NOMO-1 treated with DMSO at 0.1 percent for 48 hours (cell line): ENCODE results near the gene DCC.

ENCODE experiments used
- DNase-seq: peaks from one replicate; lab custom pipeline; 2025; ENCODE audit not compliant: unreplicated experiment; lab: John Stamatoyannopoulos, UW

DCC gene

DNA sequence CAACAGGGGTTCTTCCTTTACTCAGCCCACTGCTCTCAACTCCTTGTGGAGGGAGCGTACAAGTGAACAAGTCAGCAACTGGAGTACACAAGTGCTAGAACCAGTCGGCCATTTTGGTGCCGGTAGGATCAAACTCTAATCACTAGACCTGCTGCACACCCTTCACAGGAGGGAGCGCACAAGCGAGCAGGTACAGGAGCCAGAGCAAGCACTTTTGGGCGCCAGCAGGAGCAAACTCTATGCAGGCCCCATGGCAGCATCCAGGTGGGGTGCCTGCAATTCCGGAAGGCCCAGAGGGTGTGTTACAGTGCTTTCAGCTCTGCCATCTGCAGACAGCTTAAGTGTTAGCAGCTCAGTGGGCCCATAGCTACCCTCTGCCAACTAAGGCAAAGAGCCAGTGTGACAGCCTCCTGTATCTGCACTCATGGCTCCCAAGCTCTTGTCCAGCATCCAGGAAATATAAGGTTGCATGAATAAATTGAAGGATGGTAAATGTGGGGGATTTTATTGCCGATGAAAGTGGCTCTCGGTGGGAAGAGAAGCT, 426.1 kb downstream of the DCC start:
- DNase-seq: no peak

- DNase-seq: no peak
Measured at GRCh38 chr18:52781113-52781512, 441.1 kb downstream of the DCC start.

- no peak for DNase-seq
Measured at GRCh38 chr18:52791321-52791720, 451.3 kb downstream of the DCC start.

DNA sequence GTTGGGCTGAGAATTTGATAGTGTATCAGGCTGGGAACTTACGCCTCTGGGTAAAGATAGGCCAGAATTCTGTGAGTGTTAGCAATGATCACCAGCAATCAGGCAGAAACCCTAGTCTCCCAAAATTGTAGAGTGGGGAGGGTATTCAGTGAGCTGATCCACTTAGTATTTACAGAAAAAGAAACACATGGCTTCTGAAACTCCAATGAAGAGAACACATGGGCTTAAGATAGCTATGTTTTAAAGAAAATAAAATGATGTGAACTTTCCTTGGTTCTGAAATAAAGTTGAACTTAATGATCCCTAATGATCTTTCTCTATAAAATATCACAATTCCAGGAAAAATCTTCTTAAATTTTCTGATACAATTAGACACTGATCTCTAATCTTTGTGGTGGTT, 472.8 kb downstream of the DCC start:
- DNase-seq: no peak

DNA sequence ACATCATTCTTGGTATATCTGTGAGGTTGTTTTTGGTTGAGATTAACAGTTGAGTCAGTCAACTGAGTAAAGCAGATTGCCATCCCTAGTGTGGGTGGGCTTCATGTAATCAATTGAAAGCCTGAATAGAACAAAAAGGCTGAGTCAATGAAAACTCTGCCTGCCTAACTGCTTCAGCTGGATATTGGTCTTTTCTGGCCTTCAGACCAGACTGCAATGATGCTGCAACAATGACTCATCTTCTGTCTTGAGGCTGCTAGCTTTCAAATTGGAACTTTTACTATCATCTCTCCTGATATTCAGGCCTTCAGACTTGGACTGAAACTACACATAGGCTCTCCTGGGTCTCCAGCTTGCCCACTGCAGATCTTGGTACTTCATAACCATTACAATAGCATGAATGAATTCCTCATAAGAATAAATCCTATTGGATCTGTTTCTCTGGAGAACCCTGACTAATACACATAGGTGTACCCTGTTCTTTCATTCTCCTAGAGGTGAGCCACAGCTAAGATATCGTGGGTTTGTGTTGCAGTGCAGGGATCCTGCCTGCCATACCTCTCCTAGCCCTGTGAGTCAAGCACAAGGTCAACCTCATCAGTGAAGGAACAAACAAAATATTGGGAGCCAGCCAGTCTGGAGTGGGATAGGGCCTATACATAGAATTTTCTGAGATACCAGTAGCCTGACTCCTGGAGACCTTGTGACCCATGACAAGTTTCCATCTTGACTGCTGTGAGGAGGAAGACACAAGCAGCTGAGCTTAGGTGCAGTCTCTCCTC, 473.8 kb downstream of the DCC start:
- no peak for DNase-seq

DNA sequence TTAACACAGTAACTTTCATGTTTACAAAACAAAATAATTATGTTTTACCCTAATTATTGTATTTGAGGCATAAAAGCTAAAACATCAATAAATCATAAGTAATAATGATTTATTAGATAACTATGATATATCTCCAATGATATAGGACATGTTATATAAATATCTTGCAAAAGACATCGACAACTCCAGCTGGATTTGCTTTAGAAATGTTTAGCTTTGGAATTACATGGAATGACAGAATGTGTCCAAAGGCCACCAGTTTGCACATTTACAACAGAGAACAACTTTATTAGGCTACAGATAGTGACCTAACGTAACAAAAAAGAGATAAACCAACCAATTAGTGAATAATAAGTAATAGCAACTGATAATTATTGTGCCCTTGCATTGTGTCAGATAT, 475.7 kb downstream of the DCC start:
- DNase-seq: no peak

- no peak for DNase-seq
Measured at GRCh38 chr18:52816121-52816520, 476.1 kb downstream of the DCC start.

- DNase-seq: no peak
Measured at GRCh38 chr18:52822160-52822559, 482.2 kb downstream of the DCC start.

DNA sequence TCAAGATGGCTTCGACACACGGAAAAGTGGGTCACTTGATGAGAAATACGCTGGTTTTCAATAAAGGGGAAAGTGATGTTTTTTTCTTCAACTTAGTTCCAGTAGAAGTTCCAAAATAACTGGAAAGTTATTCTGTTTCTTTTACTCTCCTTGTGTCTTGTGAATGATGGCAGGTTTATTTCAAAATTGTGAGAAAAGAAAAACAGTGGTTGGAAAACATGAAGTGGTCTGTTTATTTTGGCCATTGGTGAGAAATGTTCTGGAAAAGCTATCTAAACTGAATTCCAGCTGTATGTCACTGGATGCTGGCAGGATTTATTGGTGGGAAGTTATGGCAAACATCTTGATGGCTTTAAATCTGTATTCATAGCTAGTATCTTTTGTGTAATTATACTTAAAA, 484.1 kb downstream of the DCC start:
- no peak for DNase-seq

DNA sequence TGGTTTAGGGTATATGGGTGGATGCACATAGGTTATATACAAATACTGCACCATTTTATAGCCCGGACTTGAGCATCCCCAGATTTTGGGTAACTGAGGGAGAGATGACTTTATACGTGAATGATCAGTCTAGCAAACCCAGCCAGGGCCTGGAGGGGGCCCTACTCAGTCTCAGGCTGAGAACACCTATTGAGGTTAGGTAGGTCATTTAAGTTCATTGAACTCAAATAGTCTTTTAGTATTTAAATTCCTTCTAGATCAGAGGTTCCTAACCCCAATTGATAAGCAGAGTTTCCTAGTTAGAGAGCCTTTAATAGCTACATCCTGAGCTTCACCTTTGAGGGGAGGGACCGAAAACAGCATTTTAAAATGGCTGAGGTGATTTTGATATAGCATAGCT, 487.0 kb downstream of the DCC start:
- DNase-seq: no peak

- DNase-seq: no peak
Measured at GRCh38 chr18:52829320-52829719, 489.3 kb downstream of the DCC start.

GRCh38 chr18:52829876-52830405, 489.9 kb downstream of the DCC start:
- DNase-seq: no peak

DNA sequence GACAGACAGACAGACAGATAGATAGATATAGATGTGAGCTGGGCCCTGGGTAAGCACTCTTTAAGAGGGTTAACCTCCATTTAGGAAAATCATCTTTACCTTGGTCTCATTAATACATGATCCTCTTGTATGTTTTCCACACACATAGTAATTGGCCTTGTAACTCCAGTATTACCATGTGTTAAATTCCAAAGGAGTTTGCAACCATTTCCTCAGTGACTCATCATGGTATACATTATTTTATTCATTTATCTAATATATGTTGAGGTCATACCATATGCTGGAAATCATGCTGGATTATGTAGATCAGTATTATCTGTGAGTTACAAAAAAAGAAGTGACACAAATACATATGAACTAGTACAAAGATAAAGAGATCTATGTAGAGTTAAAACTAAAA, 504.3 kb downstream of the DCC start:
- no peak for DNase-seq

DNA sequence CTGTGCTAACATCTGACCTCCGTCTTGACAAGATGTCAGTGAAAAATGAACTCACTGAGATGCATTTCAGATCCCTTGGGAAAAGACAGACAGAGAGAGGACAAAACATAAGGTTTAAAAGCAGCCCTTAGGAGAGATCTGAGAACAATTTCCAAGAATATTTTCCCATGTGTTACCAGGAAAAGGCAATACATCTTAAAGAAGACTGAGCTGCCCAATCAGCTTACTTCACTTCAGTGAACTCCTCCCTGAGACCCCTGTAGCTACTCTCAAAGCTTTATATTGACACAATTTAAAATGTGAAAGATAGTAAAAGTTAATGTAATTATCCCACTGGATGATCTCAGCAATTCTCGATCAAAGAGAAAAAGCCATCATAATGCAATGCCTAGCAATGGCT, 505.0 kb downstream of the DCC start:
- no peak for DNase-seq

DNA sequence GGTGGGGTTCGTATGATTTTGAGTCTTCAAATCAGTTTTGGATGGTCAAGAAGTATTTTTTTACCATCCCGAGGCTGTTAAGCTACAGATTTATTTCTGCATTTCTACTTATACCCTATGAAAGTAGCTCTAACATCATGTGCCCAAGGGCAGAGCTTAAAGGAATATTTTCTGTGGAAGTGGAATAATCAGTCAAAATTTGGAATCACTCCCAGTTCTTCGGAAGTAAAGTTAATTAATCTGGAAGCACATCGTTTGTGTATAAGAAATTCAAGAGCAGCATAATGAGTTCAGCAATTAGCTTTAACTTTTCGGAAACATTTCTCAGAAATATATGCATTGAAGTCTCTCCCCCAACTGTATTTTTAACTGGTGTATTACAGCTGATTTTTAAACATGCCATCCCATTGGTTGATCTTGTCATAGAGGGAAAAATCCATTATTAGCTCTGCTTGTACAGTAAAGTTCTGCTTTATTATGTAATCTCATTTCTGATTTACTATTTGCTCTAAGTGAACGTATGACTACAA, 510.1 kb downstream of the DCC start:
- DNase-seq: no peak

DNA sequence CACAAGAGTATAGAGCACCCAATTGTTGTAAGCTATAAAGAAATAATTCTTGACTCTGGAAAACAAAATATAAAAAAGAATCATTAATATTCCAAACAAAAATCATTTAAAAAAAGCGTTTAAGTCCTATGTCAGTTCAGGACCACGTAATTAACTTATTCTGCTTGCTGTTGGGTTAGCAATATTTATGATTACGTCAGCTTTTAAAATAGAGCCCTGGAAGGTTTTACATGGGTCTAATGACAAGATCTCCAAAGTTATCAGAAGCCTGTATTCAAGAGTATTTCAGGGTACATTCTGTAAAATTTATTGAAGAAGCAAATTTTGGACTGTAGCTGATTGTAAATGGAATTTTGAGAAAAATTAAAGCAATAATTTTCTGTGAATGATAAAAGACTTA, 521.6 kb downstream of the DCC start:
- DNase-seq: no peak

- DNase-seq: no peak
Measured at GRCh38 chr18:52869349-52869923, 529.4 kb downstream of the DCC start.

DNA sequence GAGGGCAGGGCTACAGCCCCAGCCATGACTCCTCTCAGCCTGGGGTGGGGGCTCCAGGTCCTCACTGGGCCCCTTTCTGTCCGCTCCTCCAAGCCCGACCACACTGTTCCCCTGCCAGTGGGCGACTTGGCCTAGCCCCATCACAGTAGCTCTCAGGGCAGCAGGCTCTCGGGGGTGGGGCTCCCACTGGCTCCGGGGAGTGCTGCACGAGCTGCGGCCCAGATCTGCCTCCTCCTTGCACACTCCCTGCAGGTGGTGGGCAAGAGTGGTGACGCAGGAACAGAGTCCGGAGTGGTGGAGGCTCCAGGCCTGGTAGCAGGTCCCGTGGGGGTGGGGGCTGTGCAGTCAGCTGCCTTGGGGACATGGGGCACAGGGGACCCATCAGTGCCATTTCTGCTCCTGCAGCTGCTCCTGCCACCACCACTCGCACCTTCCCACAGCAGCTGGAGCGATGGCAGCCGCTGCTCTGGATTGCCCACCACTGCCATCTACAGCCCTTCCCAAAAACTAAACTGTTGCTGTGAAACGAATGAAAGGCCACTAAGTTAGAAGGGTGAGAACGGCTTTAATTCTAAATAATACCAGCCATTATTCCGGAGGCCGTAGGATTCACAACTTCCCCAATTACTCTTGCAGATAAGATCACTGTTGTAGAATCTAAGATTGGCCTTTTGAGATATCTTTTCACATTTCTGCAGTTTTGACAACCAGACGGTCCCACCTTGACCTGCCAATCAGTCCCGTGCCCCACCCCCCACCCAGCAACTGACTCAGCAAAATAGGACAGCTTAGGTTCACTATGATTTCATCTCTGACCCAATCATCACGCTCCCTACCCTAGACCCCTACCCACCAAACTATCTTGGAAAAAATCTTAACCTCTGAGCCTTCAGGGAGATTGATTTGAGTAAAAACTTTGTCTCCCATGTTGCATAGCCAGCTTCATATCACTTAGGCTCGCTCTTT, 530.2 kb downstream of the DCC start:
- DNase-seq: no peak

DNA sequence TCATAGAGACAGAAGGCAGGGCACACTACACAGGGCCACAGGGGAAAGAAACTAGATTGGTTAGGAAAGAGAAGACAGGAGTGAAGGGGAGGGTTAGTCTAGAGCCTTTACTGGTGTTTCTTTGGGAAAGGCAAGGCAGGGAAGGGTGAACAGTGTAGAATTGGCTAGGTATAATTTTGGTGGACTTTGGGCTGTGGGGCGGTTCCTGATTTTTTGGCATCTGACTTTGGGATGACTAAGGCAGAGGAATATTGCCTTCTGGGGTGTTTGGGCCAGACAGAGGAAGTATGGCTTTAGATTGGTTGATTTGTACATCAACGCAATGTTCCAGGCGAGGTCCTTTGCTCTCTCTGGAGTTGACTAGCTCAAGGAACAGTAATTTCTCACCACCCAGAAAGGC, 534.8 kb downstream of the DCC start:
- DNase-seq: no peak

GRCh38 chr18:52875725-52876124, 535.7 kb downstream of the DCC start:
- no peak for DNase-seq

DNA sequence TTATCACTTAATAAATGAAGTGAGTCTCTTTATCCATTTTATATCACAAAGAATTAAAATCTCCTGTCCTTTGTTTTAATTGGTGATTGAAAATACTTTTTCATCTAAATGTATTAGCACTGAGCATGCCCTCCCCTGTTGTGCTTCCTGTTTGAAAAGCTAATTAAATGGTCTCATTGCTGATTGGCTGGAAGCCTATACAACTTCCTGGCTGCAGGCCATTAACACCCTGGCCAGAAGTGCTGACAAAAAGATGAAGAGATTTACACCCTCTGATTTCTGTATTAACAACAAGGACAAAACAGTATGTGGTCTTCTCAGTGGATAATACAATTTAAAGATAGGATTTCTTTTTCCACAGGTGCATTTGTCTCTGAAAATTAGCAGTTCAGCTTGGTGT, 548.0 kb downstream of the DCC start:
- no peak for DNase-seq
